Anterior cingulate cortex (tissue), 58 donors: ENCODE results near the gene DNM3.
A peak's percentile ranks its signal among the peaks of the same experiment; 100 is the strongest.

Source experiments
- DNase-seq, 58 donors: peaks; one replicate each; lab custom pipeline; 2025; lab: John Stamatoyannopoulos, UW

The DNM3 gene

DNA sequence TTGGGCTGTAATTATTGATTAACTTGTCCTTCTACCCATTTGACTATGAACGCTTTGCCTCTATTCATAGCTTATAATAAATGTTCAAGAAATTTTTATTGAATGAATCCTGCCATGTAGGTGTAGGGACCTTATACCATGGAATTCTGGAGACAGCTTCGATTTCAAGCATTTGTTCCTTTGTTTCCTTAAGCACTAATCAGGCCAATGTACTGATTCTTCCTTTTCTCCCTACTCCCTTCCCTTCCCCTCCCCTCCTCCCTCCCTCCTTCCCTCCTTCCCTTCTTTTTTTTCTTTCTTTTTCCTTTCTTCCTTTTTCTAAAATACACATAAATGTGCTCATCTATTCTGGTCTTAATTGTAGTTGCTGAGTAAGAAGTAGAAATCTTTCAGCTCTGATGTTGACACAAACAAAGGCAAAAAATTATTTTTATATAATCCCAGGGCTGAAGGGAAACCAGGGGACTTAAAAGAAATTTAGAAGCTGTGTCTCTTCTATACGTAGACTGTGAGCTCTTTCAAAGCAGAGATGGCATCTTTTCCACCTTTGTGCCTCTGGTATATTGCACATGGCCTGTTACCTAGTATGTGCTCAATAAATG, 24.9 kb upstream of the DNM3 start:
- no peak for DNase-seq

DNA sequence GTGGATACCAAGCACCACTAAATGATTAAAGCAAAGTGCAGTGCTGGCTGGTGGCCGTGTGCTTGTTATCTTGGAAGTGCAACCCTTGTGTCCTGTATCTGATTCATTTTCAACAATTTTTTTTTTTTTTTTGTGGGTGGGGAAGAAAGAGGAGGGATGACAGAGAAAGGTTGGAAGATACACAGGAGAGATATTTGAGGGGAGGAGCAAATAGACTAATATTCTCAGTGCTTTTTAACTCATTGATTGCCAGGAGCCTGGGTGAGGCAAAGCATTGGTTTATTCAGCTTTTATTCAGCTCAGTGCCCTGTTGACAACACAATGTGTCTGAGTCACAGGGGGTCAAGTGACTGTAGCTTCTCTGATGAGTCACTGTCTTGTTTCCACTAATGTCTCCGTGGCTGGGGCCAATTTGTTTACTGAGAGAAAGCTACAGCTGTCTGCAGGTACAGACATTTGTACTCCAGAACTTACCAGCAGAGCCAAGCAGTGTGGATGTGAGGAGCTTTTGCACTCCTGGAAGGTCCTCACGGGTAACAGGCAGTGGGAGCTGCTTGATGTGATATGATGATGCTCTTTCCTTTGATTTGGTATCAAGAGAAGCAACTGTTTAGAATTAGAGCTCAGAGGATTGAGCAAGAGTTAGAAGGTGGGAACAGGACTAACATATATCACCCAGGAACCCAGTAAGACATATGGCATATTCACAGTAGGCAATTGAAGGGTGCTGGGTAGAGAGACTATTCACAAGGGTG, 23.6 kb upstream of the DNM3 start:
- DNase-seq, result peak in 12 of 58 donors; percentile 6 to 78 (median 26)

DNA sequence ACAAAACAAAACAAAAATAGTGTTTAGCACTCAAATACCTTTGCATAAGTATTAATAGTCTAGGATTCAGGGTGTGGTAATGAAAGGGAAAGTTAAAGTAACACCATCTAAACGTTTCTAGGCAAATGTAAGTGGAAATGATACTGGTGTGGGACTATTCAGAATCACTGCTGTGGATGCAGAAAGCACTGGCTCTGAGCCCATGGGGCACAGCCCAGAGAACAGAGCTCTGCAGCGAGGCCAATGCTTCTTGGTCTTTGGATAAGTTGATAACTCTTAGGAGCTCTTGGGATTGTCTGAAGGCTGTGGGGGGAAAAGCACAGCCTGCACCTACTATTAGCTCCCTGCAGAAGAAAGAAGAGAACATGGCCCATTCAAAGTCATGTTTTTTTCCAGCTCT, 21.4 kb upstream of the DNM3 start:
- peak in 17 of 58 donors; percentile 2 to 48 (median 20) for DNase-seq

DNA sequence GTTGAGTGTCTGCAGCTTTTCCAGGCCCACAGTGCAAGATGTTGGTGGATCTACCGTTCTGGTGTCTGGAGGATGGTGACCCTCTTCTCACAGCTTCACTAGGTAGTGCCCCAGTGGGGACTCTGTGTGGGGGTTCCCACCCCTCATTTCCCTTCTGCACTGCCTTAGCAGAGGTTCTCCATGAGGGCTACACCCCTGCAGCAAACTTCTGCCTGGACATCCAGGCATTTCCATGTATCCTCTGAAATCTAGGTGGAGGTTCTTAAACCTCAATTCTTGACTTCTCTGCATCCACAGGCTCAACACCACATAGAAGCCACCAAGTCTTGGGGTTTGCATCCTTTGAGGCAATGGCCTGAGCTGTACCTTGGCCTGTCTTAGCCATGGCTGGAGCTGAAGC, 14.3 kb upstream of the DNM3 start:
- no peak for DNase-seq

DNA sequence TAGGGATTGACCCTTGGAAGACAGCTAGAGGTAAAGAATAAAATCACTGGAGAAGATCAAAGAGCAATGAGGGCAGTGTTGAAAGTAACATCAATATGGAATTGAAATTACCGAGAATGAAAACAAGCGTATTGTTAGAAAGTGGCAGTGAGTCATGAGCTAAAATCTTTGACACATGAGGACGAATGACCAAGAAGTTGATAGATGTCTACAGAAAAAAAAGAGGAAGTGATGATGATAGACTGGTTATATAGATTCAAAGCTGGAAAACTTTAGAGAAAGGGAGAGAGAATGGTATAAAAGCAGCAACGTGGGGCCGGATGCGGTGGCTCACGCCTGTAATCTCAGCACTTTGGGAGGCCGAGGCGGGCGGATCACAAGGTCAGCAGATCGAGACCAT, 12.5 kb upstream of the DNM3 start:
- DNase-seq, result no peak

DNA sequence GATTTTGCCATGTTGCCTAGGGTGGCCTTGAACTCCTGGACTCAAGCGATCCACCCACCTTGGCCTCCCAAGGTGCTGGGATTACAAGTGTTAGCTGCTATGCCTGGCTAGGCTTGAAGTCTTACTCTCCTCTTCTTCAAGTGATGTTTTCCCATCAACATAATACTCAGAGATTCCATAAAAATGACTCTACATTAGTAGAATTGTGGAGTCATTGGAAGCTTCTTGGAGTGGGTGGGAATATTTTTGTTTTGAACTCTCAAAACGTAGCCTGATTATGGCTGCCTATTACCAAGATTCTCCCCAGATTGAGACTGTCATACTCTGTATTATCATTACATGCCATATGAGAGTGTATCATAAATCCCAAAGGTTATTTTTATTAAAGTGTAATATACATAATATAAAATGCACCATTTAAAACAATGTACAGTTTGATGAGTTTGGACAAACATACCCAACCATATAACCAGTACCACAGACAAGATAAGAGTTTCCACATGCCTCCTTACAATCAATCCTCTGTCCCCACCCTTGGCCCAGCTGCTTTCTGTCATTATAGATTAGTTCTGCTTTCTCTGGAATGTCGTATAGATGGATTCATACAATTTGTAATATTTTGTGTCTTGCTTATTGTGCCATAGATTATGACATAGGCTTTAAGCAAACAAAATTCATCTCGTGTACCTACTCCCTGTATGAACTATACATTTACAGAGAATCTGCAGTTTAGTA, 8.0 kb upstream of the DNM3 start:
- DNase-seq, result no peak

DNA sequence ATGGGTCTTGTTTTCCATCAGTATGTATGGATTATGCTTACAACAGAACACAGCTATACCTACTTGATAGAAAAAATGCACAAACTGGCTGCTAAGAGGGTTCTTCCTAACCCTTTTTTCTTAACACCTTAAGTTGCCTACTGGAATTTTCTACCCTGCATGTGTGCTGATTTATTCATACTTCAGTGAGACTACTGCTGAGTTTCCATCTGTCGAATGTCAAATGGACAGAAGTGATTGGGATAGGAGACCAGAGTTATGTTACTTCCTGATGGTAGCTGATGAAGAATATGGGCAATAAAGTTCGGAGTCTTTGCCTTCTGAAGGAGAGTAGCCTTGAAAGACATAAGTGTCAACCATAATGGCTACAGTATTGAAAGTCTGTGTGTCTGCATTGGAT, 6.5 kb upstream of the DNM3 start:
- no peak for DNase-seq

DNA sequence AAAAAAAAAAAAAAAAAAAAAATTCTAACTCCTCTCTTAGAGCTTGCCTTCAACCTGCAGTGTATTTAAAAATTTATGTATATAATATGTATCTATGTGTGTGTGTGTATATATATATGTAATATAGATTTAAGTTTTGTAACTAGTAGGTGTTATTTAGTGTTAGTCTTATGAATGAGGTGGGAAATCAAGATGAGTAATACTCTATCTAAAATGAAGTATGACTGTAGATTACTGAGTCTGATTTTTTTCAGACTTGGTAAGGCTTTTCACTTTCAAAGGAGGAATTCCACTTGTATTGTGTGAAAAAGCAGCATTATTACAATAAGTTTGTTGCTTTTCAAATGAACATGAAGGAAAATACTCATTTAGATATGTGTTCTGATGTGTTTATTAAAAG, 5.4 kb upstream of the DNM3 start:
- DNase-seq, result no peak

DNA sequence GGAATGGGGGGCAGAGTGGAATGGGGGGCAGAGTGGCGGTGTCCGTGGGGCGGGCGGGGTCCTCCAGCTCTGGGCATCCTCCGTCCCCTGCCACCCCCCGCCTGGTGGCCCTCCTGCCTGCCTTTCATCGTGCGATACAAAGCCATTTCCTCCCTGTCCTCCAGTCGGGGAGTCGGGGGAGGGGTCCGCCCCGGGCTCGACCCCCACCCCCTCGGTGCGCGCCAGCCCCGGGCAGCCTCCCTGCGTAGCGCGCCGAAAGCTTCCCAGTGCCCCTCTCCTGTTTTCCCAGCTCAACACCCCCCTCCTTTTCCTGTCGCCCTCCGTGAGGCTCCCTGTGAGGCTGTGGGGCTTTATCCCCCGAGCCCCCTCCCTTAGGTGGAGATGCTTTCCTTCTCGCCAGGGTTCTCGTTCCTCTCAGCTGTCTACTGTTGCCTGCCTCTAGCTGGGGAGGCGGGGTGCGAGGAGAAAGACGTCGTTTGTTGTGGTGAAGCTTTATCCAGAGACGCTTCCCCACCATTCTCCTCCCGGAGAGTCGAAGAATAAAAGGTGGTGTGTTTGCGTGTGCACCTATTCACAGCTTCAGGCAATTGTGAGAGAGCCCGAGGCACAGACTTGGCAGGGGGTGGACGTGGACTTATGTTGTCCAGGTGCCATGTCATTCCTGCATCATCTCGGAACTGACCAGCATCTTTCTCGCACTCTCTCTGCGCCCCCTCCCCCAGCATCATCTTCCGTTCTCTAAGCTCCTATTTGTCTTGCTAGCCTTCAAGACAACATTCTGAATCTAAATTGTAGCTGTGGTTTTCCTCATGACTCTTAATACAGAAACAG, 848 bp downstream of the DNM3 start:
- peak in 53 of 58 donors; percentile 5 to 89 (median 52) for DNase-seq

DNA sequence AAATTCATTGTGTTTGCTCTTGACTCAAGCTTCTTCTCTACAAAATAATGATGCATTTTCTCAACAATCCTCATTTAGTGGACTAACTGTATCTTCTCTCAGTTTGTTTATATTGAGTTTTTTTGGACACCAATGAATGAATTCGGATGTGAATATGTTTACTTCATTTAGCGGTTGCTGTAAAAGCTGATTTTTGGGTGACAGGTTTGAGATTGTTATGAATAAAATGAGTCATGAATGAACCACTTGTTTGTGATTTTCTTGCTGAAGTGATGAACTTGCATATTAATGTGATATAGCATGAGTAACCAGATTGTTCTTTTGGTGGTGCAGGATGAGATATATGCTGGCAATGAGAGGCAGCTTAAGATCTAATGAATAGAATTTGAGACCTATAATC, 3.1 kb downstream of the DNM3 start:
- no peak for DNase-seq

DNA sequence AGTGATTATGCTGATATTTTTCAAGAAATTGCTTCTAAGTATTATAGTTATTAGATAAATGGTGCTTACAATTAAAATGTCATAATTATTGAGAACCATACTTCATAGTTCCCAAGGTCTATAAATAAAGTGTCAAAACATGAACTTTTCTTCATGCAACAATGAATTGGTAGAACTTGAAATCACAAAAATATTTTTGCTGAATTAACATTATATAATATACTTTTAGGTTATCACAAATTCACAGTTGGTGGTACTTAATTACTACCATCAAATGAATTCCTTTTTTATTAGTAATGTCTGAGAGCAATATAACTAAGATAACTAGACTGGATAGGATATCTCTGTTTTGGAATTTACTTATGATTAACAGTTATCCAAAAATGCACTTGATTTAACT, 4.7 kb downstream of the DNM3 start:
- DNase-seq, result no peak

DNA sequence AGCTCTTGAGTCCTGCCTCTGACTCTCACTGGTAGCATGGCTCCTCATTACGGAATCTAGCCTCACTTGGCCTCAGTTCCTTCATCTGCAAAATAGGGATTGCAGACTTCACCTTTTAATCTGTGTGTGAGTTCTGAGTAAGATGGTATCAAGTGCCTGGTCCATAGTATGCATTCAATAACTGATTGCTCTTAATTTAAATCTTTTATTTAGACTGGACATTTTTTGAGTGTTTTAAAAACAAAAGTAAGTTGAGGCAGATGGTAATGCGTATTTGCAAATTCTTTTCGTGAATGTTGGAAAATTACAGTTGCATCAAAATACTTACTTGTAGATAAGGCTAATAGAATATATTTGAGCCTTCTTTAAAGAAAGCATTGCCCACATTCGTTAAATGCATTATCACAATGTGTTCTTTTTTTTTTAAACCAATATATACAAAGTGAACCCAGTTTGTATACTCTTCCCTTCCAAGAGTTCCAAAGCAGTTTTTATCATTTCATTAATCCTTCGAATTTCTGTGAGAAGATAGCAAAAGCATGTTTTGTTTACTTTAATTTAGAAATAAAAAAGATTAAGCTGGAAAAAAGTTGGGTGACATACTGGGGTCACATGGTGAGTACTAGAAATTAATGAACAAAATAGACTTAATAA, 8.1 kb downstream of the DNM3 start:
- DNase-seq, result no peak

DNA sequence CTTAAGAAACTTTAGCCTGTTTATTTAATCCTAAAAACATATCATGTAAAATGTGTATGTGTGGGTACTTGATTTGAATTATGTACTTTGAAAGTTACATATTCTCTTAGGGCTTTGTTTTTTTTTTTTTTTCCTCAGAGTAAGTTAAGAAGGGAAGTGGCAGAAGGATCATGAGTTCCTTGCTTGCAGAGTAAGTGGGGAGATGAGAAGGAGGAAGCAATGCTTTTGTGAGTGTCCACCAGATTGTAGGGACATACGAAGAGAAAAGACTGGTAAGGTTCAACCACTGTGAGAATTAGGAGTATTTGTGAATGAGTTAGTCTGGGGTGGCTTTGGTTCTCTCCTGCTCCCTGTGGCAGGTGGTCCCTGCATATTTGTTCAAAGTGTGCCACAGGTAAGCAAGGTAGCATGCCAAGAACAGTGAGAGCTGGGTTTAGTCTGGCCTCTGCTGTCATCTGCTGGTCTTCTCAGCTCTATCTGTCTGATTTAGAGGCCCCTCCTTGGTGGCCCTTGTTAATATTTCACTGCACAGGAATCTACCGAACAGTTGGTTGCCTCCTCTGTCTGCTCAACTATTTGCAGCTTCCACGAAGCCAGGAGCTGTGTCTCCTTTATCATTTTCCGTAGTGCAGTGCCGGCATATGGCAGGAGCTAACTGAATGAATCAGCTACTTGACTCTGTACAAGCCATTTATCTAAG, 9.5 kb downstream of the DNM3 start:
- peak in 1 of 58 donors; percentile 6 for DNase-seq

DNA sequence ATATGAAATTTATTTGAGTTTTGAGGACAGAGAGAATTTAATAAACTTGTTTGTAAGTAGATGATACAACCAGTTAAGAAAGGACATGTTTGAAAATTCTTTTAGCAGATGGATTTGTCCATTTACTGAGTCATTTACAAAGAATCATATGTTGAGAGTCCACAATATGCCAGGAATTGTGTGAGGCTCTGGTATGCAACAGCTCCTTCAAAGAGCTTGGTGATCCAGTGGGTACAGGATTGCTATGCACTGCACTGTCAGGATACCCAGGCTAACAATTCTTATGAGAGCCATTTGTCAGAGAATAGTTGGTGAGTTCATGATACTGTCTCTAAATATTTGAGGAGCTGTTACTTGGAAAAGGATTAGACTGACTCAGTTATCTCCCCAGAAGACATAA, 11.0 kb downstream of the DNM3 start:
- DNase-seq, result no peak

DNA sequence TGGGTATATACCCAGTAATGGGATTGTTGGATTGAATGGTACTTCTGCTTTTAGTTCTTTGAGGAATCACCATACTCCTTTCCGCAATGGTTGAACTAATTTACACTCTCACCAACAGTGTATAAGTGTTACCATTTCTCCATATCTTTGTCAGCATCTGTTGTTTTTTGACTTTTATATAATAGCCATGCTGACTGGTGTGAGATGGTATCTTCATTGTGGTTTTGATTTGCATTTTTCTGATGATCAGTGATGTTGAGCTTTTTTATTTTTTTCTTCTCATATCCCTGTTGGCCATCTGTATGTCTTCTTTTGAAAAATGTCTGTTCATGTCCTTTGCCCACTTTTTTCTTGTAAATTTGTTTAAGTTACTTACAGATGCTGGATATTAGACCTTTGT, 14.1 kb downstream of the DNM3 start:
- DNase-seq, result no peak

DNA sequence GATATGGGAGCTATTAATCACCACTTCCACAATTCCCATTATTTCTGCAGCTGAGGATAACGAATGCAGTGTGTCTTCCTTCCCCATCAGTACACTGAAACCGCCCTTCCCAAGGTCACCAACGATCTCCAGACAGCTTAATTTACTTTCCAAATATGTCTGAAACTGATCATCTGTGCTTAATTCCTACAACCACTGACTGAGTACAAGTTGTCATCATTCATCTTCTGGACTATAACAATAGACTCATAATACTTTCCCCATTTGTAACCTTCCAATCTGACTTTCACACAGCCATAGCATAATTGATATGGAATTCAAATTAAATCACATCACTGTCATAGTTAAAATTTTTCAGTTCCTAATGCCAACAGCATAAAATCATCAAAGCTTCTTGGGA, 17.4 kb downstream of the DNM3 start:
- DNase-seq, result no peak

DNA sequence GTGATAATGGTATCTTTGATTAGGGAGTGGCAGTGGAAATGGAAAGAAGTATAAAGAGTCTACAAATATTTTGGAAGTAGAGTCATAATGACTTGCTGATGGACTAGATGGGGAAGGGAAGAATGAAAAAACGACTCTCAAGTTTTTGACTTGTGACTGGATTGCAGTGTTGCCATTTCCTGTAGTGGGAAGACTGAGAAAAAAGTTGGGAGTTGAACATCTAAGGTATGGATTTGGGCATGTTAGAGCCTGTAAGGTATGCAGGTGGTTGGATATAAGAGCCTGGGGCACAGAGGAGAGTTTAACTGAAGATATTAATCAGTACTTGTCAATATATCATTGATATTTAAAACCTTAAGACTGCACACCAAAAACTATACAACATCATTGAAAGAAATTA, 19.4 kb downstream of the DNM3 start:
- DNase-seq, result no peak

DNA sequence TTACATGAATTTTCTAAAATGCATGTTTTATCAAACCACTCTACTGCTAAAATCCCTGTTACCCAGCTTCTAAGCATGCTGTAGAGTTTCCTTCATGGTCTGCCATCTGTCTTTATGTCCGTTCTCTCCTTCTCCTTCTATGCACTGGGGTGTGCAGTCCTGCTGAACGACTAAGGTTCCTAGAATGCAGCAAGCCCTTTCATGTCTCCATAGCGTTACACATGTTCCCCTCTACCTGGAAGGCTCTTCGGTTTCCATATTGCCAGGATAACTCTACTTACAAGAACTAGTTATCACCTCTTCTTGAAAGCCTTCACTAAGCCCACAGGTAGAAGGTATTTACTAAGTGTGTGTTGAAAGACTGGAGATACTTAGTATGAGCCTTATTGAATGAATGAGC, 22.2 kb downstream of the DNM3 start:
- DNase-seq, result no peak

DNA sequence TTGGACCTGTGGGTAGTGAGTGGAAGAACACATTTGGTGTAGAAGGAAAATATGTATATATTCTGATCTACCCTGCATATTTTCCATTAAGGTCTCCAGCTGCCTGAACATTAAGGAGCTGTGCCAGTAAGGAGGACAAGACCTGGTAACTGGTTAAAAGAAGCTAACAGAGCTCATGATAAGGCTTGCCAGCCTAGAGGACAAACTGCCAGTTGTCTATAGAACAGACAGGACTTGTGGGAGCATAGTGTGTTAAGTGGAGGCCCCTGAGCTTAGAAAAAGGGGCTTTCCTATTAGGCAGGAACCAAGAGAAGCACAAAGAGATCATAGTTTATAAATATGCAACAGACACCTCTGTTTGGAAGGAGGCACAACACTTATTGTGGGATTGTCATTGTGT, 23.0 kb downstream of the DNM3 start:
- no peak for DNase-seq

DNA sequence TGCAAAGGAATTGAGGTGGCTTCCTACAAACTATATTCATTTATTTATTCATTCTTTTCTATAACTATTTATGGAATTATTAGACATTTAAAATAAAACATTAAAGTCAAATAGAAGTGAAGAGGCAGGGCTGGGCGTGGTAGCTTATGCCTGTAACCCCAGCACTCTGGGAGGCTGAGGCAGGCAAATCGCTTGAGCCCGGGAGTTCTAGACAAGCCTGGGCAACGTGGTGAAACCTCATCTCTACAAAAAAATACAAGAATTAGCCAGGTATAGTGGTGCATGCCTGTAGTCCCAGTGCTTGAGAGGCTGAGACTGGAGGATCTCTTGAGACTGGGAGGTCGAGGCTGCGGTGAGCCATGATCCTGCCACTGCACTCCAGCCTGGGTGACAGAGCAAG, 23.8 kb downstream of the DNM3 start:
- DNase-seq, result no peak
